Ascending aorta (tissue), 2 donors: ENCODE data around the gene NTRK1. TPM values are rescaled to one million over a fixed set of nuclear protein-coding genes. Genes with fewer than 3 reads are reported as not detected.
A peak's percentile ranks its signal among the peaks of the same experiment; 100 is the strongest.

Experiments
- DNase-seq, 2 donors: peaks; one replicate each; pipeline ENCODE4 v3.0.0-alpha.2; 2019; ENCODE audit warnings: low spot score in 2 of 2
- H3K27ac ChIP-seq, 2 donors: fragments of 200-600 bp; sonication (generic); one replicate each; pipeline ENCODE4 v1.5.1; 2016 to 2017; ENCODE audit warnings: mild to moderate bottlenecking in 1 of 2
- H3K27me3 ChIP-seq: fragments of 200-600 bp; sonication (generic); one replicate; pipeline ENCODE4 v1.5.1; 2017
- H3K36me3 ChIP-seq, 2 donors: fragments of 200-600 bp; sonication (generic); one replicate each; pipeline ENCODE4 v1.5.1; 2016
- H3K4me1 ChIP-seq, 2 donors: fragments of 200-600 bp; sonication (generic); one replicate each; pipeline ENCODE4 v1.5.1; 2016 to 2017; ENCODE audit warnings: mild to moderate bottlenecking in 1 of 2
- H3K4me3 ChIP-seq, 2 donors: fragments of 200-600 bp; sonication (generic); one replicate each; pipeline ENCODE4 v1.5.1; 2016 to 2017; ENCODE audit warnings: mild to moderate bottlenecking in 1 of 2
- H3K9me3 ChIP-seq, 2 donors: fragments of 200-600 bp; sonication (generic); one replicate each; pipeline ENCODE4 v1.5.1; 2016
- intact Hi-C: fragments of 100-400 bp; cut with DNase I; formaldehyde crosslinking; loops from one replicate; pipeline ENCODE4 v1.15.1; 2023
- total RNA-seq: library from RNA; depleted of rRNA; stranded (reverse); fragments of >200 nt; gene quantifications from one replicate; pipeline ENCODE4 v1.1.0, GENCODE V29; 2016
- TF ChIP-seq, protein P1 (sequence below), 3 experiments: fragments of 200-600 bp in 2 of 3; fragments of 450-650 bp in 1 of 3; sonication (generic) in 2 of 3; IDR thresholded peaks; one replicate each; pipeline ENCODE4 v1.5.1; 2016 to 2019; ENCODE audit warnings: antibody characterized with exemption in 3 of 3, mild to moderate bottlenecking in 1 of 3, moderate library complexity in 1 of 3

Gene NTRK1
- total RNA-seq, 1 donor from 2014 or later: not detected

DNA sequence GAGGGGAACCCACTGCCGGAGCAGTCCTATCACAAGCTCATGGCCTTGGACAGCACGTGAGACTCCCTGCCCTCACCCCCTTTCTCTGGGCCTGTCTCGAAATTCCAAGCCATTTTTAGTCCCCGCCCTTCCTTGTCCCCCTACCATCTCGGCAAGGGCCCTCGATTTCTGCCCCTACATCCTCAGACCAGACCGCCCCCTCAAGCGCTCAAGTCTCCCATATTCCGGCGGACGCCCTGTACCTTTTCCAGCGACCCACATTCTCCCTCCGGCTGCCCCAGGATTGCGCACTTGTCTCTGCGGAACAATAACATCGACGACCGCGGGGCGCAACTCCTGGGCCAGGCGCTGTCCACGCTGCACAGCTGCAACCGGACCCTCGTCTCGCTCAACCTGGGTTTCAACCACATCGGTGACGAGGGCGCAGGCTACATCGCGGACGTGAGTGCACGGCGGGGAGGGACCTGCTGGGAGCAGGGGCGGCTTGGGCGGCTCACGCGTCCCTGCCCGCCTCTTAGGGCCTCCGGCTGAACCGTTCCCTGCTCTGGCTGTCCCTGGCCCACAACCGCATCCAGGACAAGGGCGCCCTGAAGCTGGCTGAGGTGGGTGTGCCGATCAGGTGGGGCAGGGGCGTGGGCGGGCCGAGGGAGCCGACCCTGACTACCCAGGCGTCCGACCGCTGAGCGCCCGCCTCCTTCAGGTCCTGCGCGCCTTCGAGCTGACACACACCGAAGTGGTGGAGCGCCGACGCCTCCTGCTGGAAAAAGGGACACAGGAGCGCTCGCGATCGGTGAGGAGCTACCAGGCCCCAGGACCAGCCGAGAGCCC lies 66.8 kb downstream of the NTRK1 start:
- no peak overlapping the region for H3K27ac ChIP-seq
- H3K4me3 ChIP-seq: peak overlapping the region; percentile 39 to 53
- TF ChIP-seq, protein P1, sequence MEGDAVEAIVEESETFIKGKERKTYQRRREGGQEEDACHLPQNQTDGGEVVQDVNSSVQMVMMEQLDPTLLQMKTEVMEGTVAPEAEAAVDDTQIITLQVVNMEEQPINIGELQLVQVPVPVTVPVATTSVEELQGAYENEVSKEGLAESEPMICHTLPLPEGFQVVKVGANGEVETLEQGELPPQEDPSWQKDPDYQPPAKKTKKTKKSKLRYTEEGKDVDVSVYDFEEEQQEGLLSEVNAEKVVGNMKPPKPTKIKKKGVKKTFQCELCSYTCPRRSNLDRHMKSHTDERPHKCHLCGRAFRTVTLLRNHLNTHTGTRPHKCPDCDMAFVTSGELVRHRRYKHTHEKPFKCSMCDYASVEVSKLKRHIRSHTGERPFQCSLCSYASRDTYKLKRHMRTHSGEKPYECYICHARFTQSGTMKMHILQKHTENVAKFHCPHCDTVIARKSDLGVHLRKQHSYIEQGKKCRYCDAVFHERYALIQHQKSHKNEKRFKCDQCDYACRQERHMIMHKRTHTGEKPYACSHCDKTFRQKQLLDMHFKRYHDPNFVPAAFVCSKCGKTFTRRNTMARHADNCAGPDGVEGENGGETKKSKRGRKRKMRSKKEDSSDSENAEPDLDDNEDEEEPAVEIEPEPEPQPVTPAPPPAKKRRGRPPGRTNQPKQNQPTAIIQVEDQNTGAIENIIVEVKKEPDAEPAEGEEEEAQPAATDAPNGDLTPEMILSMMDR (IDR thresholded peaks at IDR 0.05): peak; percentile 50 to 63 (median 50)
- no peaks in the 10 kb centered on the region for H3K36me3 ChIP-seq
- peak in 1 of 2 donors; percentile 76 for DNase-seq
- H3K9me3 ChIP-seq: no peaks in the 10 kb centered on the region
- peaks cover 4 to 15% of the 10 kb centered on the region in 2 donors for H3K4me1 ChIP-seq
- intact Hi-C loops: no loop called here
- peaks cover 32% of the 10 kb centered on the region for H3K27me3 ChIP-seq

DNA sequence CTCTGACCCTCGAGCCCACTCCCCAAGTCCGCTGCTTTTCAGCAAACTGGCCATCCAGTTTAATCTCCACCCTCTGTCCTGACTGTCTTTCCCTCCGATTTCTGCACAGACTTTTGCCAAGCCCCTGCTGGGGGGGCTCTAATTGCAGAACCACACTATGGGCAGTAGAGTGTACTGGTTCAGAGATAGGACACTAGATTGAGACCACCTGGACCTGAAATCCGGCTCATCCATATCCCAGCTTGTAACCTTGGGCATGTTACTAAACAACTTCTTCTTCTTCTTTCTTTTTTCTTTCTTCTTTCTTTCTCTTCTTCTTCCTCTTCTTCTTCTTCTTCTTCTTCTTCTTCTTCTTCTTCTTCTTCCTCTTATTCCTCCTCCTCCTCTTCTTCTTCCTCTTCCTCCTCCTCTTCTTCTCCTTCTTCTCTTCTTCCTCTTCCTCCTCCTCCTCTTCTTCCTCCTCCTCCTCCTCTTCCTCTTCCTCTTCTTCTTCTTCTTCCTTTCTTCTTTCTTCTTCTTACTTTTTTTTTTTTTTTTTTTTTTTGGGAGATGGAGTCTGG lies 67.5 kb downstream of the NTRK1 start:
- H3K36me3 ChIP-seq: no peaks in the 10 kb centered on the region
- DNase-seq: no peak
- H3K27me3 ChIP-seq: peaks cover 25% of the 10 kb centered on the region
- H3K27ac ChIP-seq: no peak overlapping the region
- H3K4me3 ChIP-seq: peak overlapping the region in 1 of 2 donors; percentile 39
- H3K4me1 ChIP-seq: peaks cover 4 to 15% of the 10 kb centered on the region in 2 donors
- intact Hi-C loops: no loop called here
- TF ChIP-seq, protein P1 (IDR thresholded peaks at IDR 0.05): no peak
- H3K9me3 ChIP-seq: no peaks in the 10 kb centered on the region

GRCh38 chr1:156929596-156930238 lies 69.1 kb downstream of the NTRK1 start:
- intact Hi-C loops: no loop called here
- H3K9me3 ChIP-seq: no peaks in the 10 kb centered on the region
- peaks cover 0 to 8% of the 10 kb centered on the region in 2 donors for H3K4me1 ChIP-seq
- TF ChIP-seq, protein P1 (IDR thresholded peaks at IDR 0.05): no peak
- H3K4me3 ChIP-seq: no peak overlapping the region
- no peak for DNase-seq
- peaks cover 9% of the 10 kb centered on the region for H3K27me3 ChIP-seq
- H3K36me3 ChIP-seq: no peaks in the 10 kb centered on the region
- no peak overlapping the region for H3K27ac ChIP-seq

GRCh38 chr1:156930483-156930882 lies 69.8 kb downstream of the NTRK1 start:
- DNase-seq: no peak
- Histone ChIP-seq H3K4me3 (no peak overlapping the region), H3K4me1 (peaks cover 0 to 8% of the 10 kb centered on the region in 2 donors), H3K36me3 (peaks cover 0 to 4% of the 10 kb centered on the region in 2 donors), H3K27me3 (peaks cover 5% of the 10 kb centered on the region), H3K27ac (no peak overlapping the region), H3K9me3 (no peaks in the 10 kb centered on the region)
- TF ChIP-seq, protein P1 (IDR thresholded peaks at IDR 0.05): no peak
- intact Hi-C loops: no loop called here

Other genes with a start within 250 kb of the NTRK1 start
- gene HAPLN2, start 241.4 kb upstream of the NTRK1 start, total RNA-seq: 1.4 TPM
- not detected for gene BCAN, start 218.7 kb upstream of the NTRK1 start, total RNA-seq
- gene NES, start 183.5 kb upstream of the NTRK1 start, total RNA-seq: 74.1 TPM
- not detected for gene CRABP2, start 155.3 kb upstream of the NTRK1 start, total RNA-seq
- gene METTL25B, start 132.4 kb upstream of the NTRK1 start, total RNA-seq: 9.9 TPM
- gene ISG20L2, start 132.1 kb upstream of the NTRK1 start, total RNA-seq: 7.8 TPM
- gene MRPL24, start 119.8 kb upstream of the NTRK1 start, total RNA-seq: 17.0 TPM
- 153 TPM for gene HDGF, start 109.2 kb upstream of the NTRK1 start, total RNA-seq
- 16.3 TPM for gene PRCC, start 93.3 kb upstream of the NTRK1 start, total RNA-seq
- not detected for gene SH2D2A, start 44.0 kb upstream of the NTRK1 start, total RNA-seq
- gene INSRR, start 1.7 kb upstream of the NTRK1 start, total RNA-seq: 2.9 TPM
- gene PEAR1, start 32.9 kb downstream of the NTRK1 start, total RNA-seq: 39.8 TPM
- not detected for gene LRRC71, start 59.8 kb downstream of the NTRK1 start, total RNA-seq
- gene ARHGEF11, start 184.9 kb downstream of the NTRK1 start, total RNA-seq: 43.5 TPM
- not detected for gene ETV3L, start 238.9 kb downstream of the NTRK1 start, total RNA-seq